A549 treated with RU486 at 1 μM for 4 hours (cell line): Measurements from ENCODE around the gene DTWD1. TPM values are rescaled to one million over a fixed set of nuclear protein-coding genes. Genes with fewer than 3 reads are reported as not detected.

ENCODE experiments used
- total RNA-seq: library from RNA; stranded (reverse); fragments of 200-300 nt; extraction: Qiagen RNA extraction; gene quantifications from 5 replicates; pipeline ENCODE4 v1.2.3, GENCODE V29; 2022; ENCODE audit warnings: low read depth

The DTWD1 gene, protein sequence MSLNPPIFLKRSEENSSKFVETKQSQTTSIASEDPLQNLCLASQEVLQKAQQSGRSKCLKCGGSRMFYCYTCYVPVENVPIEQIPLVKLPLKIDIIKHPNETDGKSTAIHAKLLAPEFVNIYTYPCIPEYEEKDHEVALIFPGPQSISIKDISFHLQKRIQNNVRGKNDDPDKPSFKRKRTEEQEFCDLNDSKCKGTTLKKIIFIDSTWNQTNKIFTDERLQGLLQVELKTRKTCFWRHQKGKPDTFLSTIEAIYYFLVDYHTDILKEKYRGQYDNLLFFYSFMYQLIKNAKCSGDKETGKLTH
- total RNA-seq = 5.1 to 16.9 TPM (median 14.0 TPM) in 5 replicates

GRCh38 chr15:49620658-49621368 lies at the start of gene DTWD1, which contains the start of gene FAM227B:
TSS of gene DTWD1 (plus strand) at chr15:49621048. CDS start at chr15:49625168, 4,120 bp downstream.
TSS of gene FAM227B (minus strand) at chr15:49620818. CDS start at chr15:49615171, 5,647 bp downstream.

Other genes starting within 250 kb of the DTWD1 start
- not detected in 5 replicates for gene FGF7, start 197.8 kb upstream of the DTWD1 start, total RNA-seq
- 0.79 to 1.2 TPM (median 0.82 TPM) in 5 replicates for gene FAM227B, start 230 bp upstream of the DTWD1 start, total RNA-seq